Lower leg skin (tissue), 4 donors: ENCODE data around the gene F13A1. TPM values are rescaled to one million over a fixed set of nuclear protein-coding genes. Genes with fewer than 3 reads are reported as not detected.

Source experiments
- DNase-seq, 2 donors: peaks; one replicate each; pipeline ENCODE4 v3.0.0-alpha.2; 2019; ENCODE audit warnings: low spot score in 2 of 2
- H3K4me3 ChIP-seq: fragments of 200-600 bp; sonication (generic); 2 replicates; pipeline ENCODE4 v1.5.1; 2017; ENCODE audit warnings: mild to moderate bottlenecking, low read depth; ENCODE audit not compliant: poor library complexity, severe bottlenecking
- POLR2A ChIP-seq, 2 donors: fragments of 450-650 bp; IDR thresholded peaks; one replicate each; pipeline ENCODE4 v1.6.1; 2016 to 2017; ENCODE audit warnings: antibody characterized with exemption in 2 of 2, mild to moderate bottlenecking in 1 of 2, moderate library complexity in 1 of 2
- WGBS, 2 donors: methylation state at CpG; one replicate each; pipeline ENCODE4 v1.1.5; 2018; 5-methylcytosine and 5-hydroxymethylcytosine counted together
- intact Hi-C: fragments of 100-400 bp; cut with DNase I; formaldehyde crosslinking; loops from one replicate; pipeline ENCODE4 v1.15.0; 2023; ENCODE audit warnings: low total_unique reads
- total RNA-seq, 4 donors: library from RNA; depleted of rRNA; stranded (reverse); fragments of >200 nt; gene quantifications; one replicate each; pipeline ENCODE4 v1.1.0, GENCODE V29; 2016
- TF ChIP-seq, protein P1 (sequence below), 3 donors: fragments of 450-650 bp; IDR thresholded peaks; one replicate each; pipeline ENCODE4 v1.5.1; 2016; ENCODE audit warnings: antibody characterized with exemption in 3 of 3, mild to moderate bottlenecking in 3 of 3, moderate library complexity in 2 of 3

Gene F13A1
- total RNA-seq, 4 donors from 2014 or later, result 7.8 to 46.5 (median 16.0) TPM

DNA sequence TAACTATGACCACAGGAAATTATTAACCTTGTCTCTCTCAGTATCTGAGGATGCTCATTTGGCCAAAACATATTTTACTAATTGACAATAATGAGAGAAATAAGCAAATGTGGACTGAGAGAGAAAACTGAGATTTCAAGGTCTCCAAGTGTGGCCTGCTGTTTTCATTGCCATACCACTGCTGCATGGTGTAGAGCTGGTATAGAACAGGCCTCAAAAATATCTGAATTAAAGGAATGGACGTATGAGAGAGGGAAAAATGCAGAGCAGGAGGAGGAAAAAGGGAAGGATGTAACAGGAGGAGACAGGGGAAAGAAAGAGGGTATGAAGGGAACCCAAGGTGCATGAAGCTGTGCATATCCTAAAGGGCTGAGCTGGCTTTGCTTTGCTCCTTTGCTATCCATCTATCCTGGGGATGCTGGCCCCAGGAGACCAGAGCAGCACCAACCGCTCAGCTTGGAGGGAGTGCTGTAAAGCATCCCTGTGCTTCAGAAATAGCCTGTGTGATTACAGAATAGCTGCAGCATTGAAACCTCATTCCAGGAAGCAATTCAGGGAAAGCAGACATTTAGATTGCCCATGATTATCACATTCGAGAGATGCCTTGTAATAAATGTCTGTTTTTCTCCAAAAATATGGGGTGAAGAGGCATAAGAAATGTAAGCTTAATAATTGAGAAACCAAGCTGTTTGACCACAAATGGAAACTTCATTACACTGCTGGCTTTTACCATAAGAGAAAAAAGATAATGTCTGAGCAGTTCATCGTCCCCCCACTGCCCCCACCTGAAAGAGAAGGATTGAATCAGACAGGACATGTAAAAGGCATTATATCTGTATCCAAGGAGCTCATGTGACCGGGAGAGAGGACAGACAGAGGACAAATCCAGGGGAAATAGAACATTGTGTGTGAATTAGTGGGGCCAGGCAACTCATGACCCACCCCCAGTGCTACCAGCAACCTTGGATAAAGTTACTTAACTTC, 80.6 kb downstream of the F13A1 start:
- intact Hi-C loops, result no loop called here
- WGBS, 2 donors, result 74 to 78% methylated on average over 5 of the region's 5 CpGs
- no peak overlapping the region for H3K4me3 ChIP-seq
- no peak for TF ChIP-seq POLR2A (IDR thresholded peaks at IDR 0.05)
- TF ChIP-seq, protein P1, sequence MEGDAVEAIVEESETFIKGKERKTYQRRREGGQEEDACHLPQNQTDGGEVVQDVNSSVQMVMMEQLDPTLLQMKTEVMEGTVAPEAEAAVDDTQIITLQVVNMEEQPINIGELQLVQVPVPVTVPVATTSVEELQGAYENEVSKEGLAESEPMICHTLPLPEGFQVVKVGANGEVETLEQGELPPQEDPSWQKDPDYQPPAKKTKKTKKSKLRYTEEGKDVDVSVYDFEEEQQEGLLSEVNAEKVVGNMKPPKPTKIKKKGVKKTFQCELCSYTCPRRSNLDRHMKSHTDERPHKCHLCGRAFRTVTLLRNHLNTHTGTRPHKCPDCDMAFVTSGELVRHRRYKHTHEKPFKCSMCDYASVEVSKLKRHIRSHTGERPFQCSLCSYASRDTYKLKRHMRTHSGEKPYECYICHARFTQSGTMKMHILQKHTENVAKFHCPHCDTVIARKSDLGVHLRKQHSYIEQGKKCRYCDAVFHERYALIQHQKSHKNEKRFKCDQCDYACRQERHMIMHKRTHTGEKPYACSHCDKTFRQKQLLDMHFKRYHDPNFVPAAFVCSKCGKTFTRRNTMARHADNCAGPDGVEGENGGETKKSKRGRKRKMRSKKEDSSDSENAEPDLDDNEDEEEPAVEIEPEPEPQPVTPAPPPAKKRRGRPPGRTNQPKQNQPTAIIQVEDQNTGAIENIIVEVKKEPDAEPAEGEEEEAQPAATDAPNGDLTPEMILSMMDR (IDR thresholded peaks at IDR 0.05), result no peak
- no peak for DNase-seq

DNA sequence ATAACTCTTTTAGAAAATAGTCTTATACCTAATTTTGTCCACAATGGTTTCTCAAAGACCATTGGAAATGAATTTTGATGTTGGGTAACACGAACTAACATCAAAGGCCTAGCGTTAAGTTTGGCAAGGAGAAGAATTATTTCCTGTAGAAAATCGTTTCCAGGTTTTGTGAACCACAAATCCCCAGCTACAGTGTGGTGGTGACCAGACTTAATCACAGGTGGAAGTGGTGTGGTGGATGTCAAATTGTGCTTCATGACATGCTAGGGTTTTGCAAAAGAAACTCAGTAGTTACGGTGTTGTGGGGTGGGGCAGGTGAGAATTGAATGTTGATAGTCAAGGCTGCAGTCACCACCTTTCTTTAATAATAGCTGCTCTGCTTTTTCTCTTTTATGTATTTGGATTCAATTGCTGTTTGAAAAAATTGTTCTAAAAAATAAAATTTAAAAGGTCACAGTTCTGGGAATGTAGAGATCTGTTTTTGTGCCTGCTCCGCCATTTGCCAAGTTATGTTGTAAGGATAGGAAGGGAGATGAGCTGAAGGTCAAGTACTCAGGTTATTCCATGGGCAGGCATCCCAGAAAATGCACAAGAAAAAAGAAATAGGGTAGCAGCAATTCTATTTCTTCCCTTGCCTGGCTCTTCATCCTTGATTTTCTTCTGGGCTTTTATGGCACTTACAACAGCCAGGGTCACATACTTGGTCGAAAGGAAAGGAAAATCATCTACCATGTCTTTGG, 83.6 kb downstream of the F13A1 start:
- 51 to 59% methylated on average over 6 of the region's 6 CpGs for WGBS, 2 donors
- intact Hi-C loops, result no loop called here
- no peak for DNase-seq
- TF ChIP-seq, protein P1 (IDR thresholded peaks at IDR 0.05), result no peak
- no peak for TF ChIP-seq POLR2A (IDR thresholded peaks at IDR 0.05)
- H3K4me3 ChIP-seq, result no peak overlapping the region

- intact Hi-C loops, result no loop called here
- no peak for TF ChIP-seq POLR2A (IDR thresholded peaks at IDR 0.05)
- TF ChIP-seq, protein P1 (IDR thresholded peaks at IDR 0.05), result no peak
- H3K4me3 ChIP-seq, result no peak overlapping the region
- no peak for DNase-seq
- 86 to 90% methylated on average over 2 of the region's 2 CpGs for WGBS, 2 donors
These were observed 84.7 kb downstream of the F13A1 start for GRCh38 chr6:6235786-6236185.

DNA sequence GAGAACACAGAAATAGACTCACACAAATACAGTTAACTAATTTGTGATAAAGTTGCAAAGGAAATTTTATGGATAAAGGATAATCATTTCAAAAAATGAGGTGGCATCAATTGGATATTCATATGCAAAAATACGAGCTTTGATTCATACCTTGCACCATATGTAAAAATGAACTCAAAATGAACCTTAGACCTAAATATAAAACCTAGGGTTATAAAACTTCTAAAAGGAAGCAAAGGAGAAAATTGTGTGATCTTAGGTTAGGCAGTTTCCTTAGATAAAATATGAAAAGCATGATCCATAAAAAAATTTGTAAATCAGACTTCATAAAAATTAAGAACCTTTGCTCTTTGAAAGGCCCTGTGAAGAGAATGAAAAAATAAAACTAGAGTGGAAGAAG, 85.5 kb downstream of the F13A1 start:
- TF ChIP-seq POLR2A (IDR thresholded peaks at IDR 0.05), result no peak
- TF ChIP-seq, protein P1 (IDR thresholded peaks at IDR 0.05), result no peak
- DNase-seq, result no peak
- H3K4me3 ChIP-seq, result no peak overlapping the region
- WGBS, 2 donors, result 86 to 88% methylated on average over 1 of the region's 1 CpG
- intact Hi-C loops, result no loop called here

DNA sequence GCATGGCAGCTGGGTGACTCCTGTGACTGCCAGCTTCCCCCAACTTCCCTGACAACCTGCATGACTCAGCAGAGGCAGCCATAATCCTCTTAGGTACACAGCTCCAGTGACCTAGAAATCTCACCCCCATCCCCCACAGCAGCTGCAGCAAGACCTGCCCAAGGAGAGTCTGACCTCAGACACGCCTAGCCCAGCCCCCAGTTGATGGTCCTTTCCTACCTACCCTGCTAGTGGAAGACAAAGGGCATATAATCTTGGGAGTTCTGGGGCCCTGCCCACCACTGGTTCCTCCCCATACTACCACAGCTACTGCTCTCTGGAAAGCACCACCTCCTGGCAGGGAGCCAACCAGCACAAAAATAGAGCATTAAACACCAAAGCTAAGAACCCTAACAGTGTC, 90.2 kb downstream of the F13A1 start:
- no peak for TF ChIP-seq POLR2A (IDR thresholded peaks at IDR 0.05)
- TF ChIP-seq, protein P1 (IDR thresholded peaks at IDR 0.05), result no peak
- WGBS, 2 donors, result 69 to 75% methylated on average over 1 of the region's 1 CpG
- intact Hi-C loops, result no loop called here
- DNase-seq, result no peak
- H3K4me3 ChIP-seq, result no peak overlapping the region
